IMR-90 (cell line): Measurements from ENCODE around the gene PDLIM5. TPM values are rescaled to one million over a fixed set of nuclear protein-coding genes. Genes with fewer than 3 reads are reported as not detected.

Experiments used
- ATAC-seq: fragments of 200-7000 bp; cut with Tn5 transposase; 2 replicates; pipeline ENCODE4 v1.9.1; 2020; ENCODE audit warnings: low read depth, mild to moderate bottlenecking, moderate library complexity
- BruUV-seq: library from RNA; stranded (reverse); fragments of 400-500 nt; replicated peaks from 2 replicates; lab custom pipeline; 2021; lab: Mats Ljungman, UMichigan
- CTCF ChIA-PET: fragments of 300-600 bp; formaldehyde crosslinking; extraction: SDS; loops from one replicate; lab custom pipeline; 2021; ENCODE audit warnings: antibody characterized with exemption; lab: Yijun Ruan, JAX
- POLR2A ChIA-PET: fragments of 300-600 bp; sonication (Branson Sonifier 250); formaldehyde crosslinking; loops from one replicate; lab custom pipeline; 2022; ENCODE audit warnings: antibody characterized with exemption; ENCODE audit not compliant: unreplicated experiment; lab: Charles Lee
- DNase-seq: peaks from one replicate; pipeline ENCODE4 v3.0.0; 2013
- H2AFZ ChIP-seq: replicated peaks from 2 replicates; pipeline ENCODE3; 2013; ENCODE audit warnings: low read length, mild to moderate bottlenecking; ENCODE audit not compliant: poor library complexity
- H2AK5ac ChIP-seq: 2 replicates; pipeline ENCODE4 v1.6.1; 2013; ENCODE audit warnings: low read depth, low read length, inconsistent platforms
- H2AK9ac ChIP-seq: replicated peaks from 2 replicates; pipeline ENCODE3; 2013; ENCODE audit warnings: mild to moderate bottlenecking, low read depth, low read length, moderate library complexity; ENCODE audit not compliant: poor library complexity
- H2BK120ac ChIP-seq: 2 replicates; pipeline ENCODE4 v1.6.1; 2013; ENCODE audit warnings: low read depth, low read length, inconsistent platforms
- H2BK15ac ChIP-seq: 3 replicates; pipeline ENCODE4 v1.6.1; 2013; ENCODE audit warnings: low read depth, low read length, inconsistent platforms
- H2BK20ac ChIP-seq: 2 replicates; pipeline ENCODE4 v1.6.1; 2013; ENCODE audit warnings: low read depth, mild to moderate bottlenecking, inconsistent platforms, low read length, moderate library complexity
- H2BK5ac ChIP-seq: 2 replicates; pipeline ENCODE4 v1.6.1; 2013; ENCODE audit warnings: mild to moderate bottlenecking, low read depth, low read length, inconsistent platforms; ENCODE audit not compliant: poor library complexity, severe bottlenecking
- H3K14ac ChIP-seq: replicated peaks from 2 replicates; pipeline ENCODE4 v1.6.1; 2013; ENCODE audit warnings: low read depth, low read length, inconsistent platforms
- H3K18ac ChIP-seq: 2 replicates; pipeline ENCODE4 v1.6.1; 2013; ENCODE audit warnings: low read depth, low read length, control low read depth
- H3K23ac ChIP-seq: 2 replicates; pipeline ENCODE4 v1.6.1; 2013; ENCODE audit warnings: low read depth, low read length, inconsistent platforms
- H3K27ac ChIP-seq: 2 replicates; pipeline ENCODE4 v1.5.1; 2013; ENCODE audit warnings: mild to moderate bottlenecking, control low read depth, low read length; ENCODE audit not compliant: insufficient read depth
- H3K27me3 ChIP-seq: 2 replicates; pipeline ENCODE4 v1.6.1; 2013; ENCODE audit warnings: low read length; ENCODE audit not compliant: control insufficient read depth, insufficient read depth
- H3K36me3 ChIP-seq: 2 replicates; pipeline ENCODE4 v1.6.1; 2013; ENCODE audit warnings: low read length, mixed read lengths; ENCODE audit not compliant: control insufficient read depth, insufficient read depth
- H3K4ac ChIP-seq: 2 replicates; pipeline ENCODE4 v1.6.1; 2013; ENCODE audit warnings: low read depth, low read length, inconsistent platforms
- H3K4me1 ChIP-seq: 2 replicates; pipeline ENCODE4 v1.6.1; 2013; ENCODE audit warnings: low read length, mixed read lengths; ENCODE audit not compliant: control insufficient read depth, insufficient read depth
- H3K4me2 ChIP-seq: 2 replicates; pipeline ENCODE4 v1.6.1; 2013; ENCODE audit warnings: low read depth, mild to moderate bottlenecking, control low read depth, low read length, moderate library complexity
- H3K4me3 ChIP-seq: 2 replicates; pipeline ENCODE4 v1.5.1; 2013; ENCODE audit warnings: low read depth, mild to moderate bottlenecking, control low read depth, low read length, moderate library complexity; ENCODE audit not compliant: insufficient read depth
- H3K56ac ChIP-seq: 2 replicates; pipeline ENCODE4 v1.6.1; 2013; ENCODE audit warnings: low read length, inconsistent platforms; ENCODE audit not compliant: insufficient read depth; ENCODE audit errors: extremely low read depth
- H3K79me1 ChIP-seq, 2 experiments: 2 replicates each; pipeline ENCODE4 v1.6.1; 2013; ENCODE audit warnings: low read length in 2 of 2, inconsistent platforms in 1 of 2, low read depth in 1 of 2
- H3K9ac ChIP-seq: 2 replicates; pipeline ENCODE4 v1.6.1; 2013; ENCODE audit warnings: low read depth, low read length, control low read depth
- H3K9me1 ChIP-seq: 2 replicates; pipeline ENCODE4 v1.6.1; 2013; ENCODE audit warnings: low read length, inconsistent platforms; ENCODE audit not compliant: insufficient read depth
- H3K9me3 ChIP-seq: 2 replicates; pipeline ENCODE4 v1.6.1; 2013; ENCODE audit warnings: low read length; ENCODE audit not compliant: control insufficient read depth, insufficient read depth
- H4K20me1 ChIP-seq: 2 replicates; pipeline ENCODE4 v1.6.1; 2013; ENCODE audit warnings: low read length, inconsistent platforms; ENCODE audit not compliant: insufficient read depth
- H4K5ac ChIP-seq: 2 replicates; pipeline ENCODE4 v1.6.1; 2013; ENCODE audit warnings: mild to moderate bottlenecking, low read depth, low read length, control low read depth
- H4K8ac ChIP-seq, 2 experiments: 2 replicates each; pipeline ENCODE4 v1.6.1; 2013; ENCODE audit warnings: low read depth in 2 of 2, low read length in 2 of 2, control low read depth in 1 of 2, inconsistent platforms in 1 of 2
- H4K91ac ChIP-seq: 2 replicates; pipeline ENCODE4 v1.6.1; 2013; ENCODE audit warnings: low read depth, low read length, inconsistent platforms; ENCODE audit not compliant: insufficient read depth
- BHLHE40 ChIP-seq: fragments of 150-350 bp; IDR thresholded peaks from 2 replicates; pipeline ENCODE4 v1.6.1; 2016; ENCODE audit warnings: mild to moderate bottlenecking, low read depth, low read length
- CEBPB ChIP-seq: IDR thresholded peaks from 2 replicates; pipeline ENCODE4 v1.6.1; 2012; ENCODE audit warnings: low read depth, low read length, improper control_type of control experiment
- CHD1 ChIP-seq: IDR thresholded peaks from 2 replicates; pipeline ENCODE4 v1.6.1; 2012; ENCODE audit warnings: low read depth, low read length, improper control_type of control experiment
- CTCF ChIP-seq: conservative IDR thresholded peaks from 2 replicates; pipeline ENCODE4 v1.5.1; 2012; ENCODE audit warnings: mild to moderate bottlenecking, low read depth, low read length, improper control_type of control experiment
- FOS ChIP-seq: fragments of 150-350 bp; IDR thresholded peaks from 2 replicates; pipeline ENCODE4 v1.6.1; 2016; ENCODE audit warnings: low read depth, low read length
- MAFK ChIP-seq: IDR thresholded peaks from 2 replicates; pipeline ENCODE4 v1.6.1; 2012; ENCODE audit warnings: low read depth, low read length, improper control_type of control experiment
- MAZ ChIP-seq: IDR thresholded peaks from 2 replicates; pipeline ENCODE4 v1.6.1; 2012; ENCODE audit warnings: low read depth, mild to moderate bottlenecking, low read length, improper control_type of control experiment, moderate library complexity, borderline replicate concordance
- MXI1 ChIP-seq: IDR thresholded peaks from 2 replicates; pipeline ENCODE4 v1.6.1; 2012; ENCODE audit warnings: low read depth, mild to moderate bottlenecking, low read length, moderate library complexity, borderline replicate concordance
- NFE2L2 ChIP-seq: fragments of 150-350 bp; IDR thresholded peaks from 2 replicates; pipeline ENCODE4 v1.6.1; 2016; ENCODE audit warnings: low read depth, mild to moderate bottlenecking, low read length
- POLR2A ChIP-seq: IDR thresholded peaks from 2 replicates; pipeline ENCODE4 v1.6.1; 2012; ENCODE audit warnings: mild to moderate bottlenecking, low read depth, low read length
- RAD21 ChIP-seq: IDR thresholded peaks from 2 replicates; pipeline ENCODE4 v1.6.1; 2012; ENCODE audit warnings: low read length, improper control_type of control experiment
- RCOR1 ChIP-seq: IDR thresholded peaks from 2 replicates; pipeline ENCODE4 v1.6.1; 2012; ENCODE audit warnings: mild to moderate bottlenecking, low read length, improper control_type of control experiment; ENCODE audit not compliant: insufficient replicate concordance
- RFX5 ChIP-seq: IDR thresholded peaks from 2 replicates; pipeline ENCODE4 v1.8.0; 2012; ENCODE audit warnings: low read depth, mild to moderate bottlenecking, low read length, moderate library complexity
- SMC3 ChIP-seq: fragments of 150-350 bp; IDR thresholded peaks from 2 replicates; pipeline ENCODE4 v1.6.1; 2016; ENCODE audit warnings: low read depth, mild to moderate bottlenecking, antibody characterized with exemption, low read length, moderate library complexity
- USF2 ChIP-seq: fragments of 150-350 bp; IDR thresholded peaks from 2 replicates; pipeline ENCODE4 v1.6.1; 2017; ENCODE audit warnings: mild to moderate bottlenecking, antibody characterized with exemption, low read length, low read depth
- dilution Hi-C: fragments of 300-500 bp; cut with HindIII; formaldehyde crosslinking; loops from one replicate; pipeline ENCODE4 v1.14.3; 2018; ENCODE audit warnings: low sequenced_read_pairs; ENCODE audit not compliant: unreplicated experiment
- in situ Hi-C: fragments of 300-500 bp; cut with MboI; formaldehyde crosslinking; loops from 3 replicates; pipeline ENCODE4 v1.14.3; 2019; ENCODE audit warnings: low sequenced_read_pairs, inconsistent platforms, mixed read lengths
- intact Hi-C: fragments of 100-400 bp; cut with micrococcal nuclease; formaldehyde crosslinking; loops from 2 replicates; pipeline ENCODE4 v1.10.0; 2022
- polyA plus RNA-seq, 3 experiments: library from polyadenylated mRNA; depleted of rRNA; stranded (reverse); fragments of >200 nt; gene quantifications; 2 replicates each; pipeline ENCODE4 v1.2.3, GENCODE V29; 2012; ENCODE audit warnings: low replicate concordance in 1 of 3
- total RNA-seq: library from RNA; depleted of rRNA; stranded (reverse); fragments of >200 nt; gene quantifications from 2 replicates; pipeline ENCODE4 v1.2.3, GENCODE V29; 2012
- TF ChIP-seq, protein P1 (sequence below): fragments of 150-350 bp; IDR thresholded peaks from 2 replicates; pipeline ENCODE4 v1.6.1; 2016; ENCODE audit warnings: low read depth, mild to moderate bottlenecking, low read length, moderate library complexity, borderline replicate concordance

Gene PDLIM5
- total and polyA plus RNA-seq, 2 of the 4 experiments (the other 2 are of a cell fraction) = 96.5 to 188 TPM

- no peak overlapping the region for H2BK15ac ChIP-seq
- H3K56ac ChIP-seq = no peak overlapping the region
- no peak overlapping the region for H3K14ac ChIP-seq
- H2BK5ac ChIP-seq = no peak overlapping the region
- no peak overlapping the region for H2AK5ac ChIP-seq
- dilution Hi-C loops (no loop called here), in situ Hi-C loops (no loop called here), intact Hi-C loops (no loop called here)
- no peak for TF ChIP-seq FOS
- no peak for TF ChIP-seq CHD1
- TF ChIP-seq POLR2A = no peak
- no peak for TF ChIP-seq MXI1
- no peak for TF ChIP-seq BHLHE40
- no peak for TF ChIP-seq RCOR1
- TF ChIP-seq USF2 = no peak
- no peak for TF ChIP-seq MAZ
- TF ChIP-seq MAFK = no peak
- TF ChIP-seq NFE2L2 = no peak
- TF ChIP-seq RAD21 = no peak
- no peak for TF ChIP-seq SMC3
- TF ChIP-seq CTCF = no peak
- no peak for TF ChIP-seq CEBPB
- TF ChIP-seq, protein P1, sequence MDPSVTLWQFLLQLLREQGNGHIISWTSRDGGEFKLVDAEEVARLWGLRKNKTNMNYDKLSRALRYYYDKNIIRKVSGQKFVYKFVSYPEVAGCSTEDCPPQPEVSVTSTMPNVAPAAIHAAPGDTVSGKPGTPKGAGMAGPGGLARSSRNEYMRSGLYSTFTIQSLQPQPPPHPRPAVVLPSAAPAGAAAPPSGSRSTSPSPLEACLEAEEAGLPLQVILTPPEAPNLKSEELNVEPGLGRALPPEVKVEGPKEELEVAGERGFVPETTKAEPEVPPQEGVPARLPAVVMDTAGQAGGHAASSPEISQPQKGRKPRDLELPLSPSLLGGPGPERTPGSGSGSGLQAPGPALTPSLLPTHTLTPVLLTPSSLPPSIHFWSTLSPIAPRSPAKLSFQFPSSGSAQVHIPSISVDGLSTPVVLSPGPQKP = no peak
- TF ChIP-seq RFX5 = no peak
- H3K36me3 ChIP-seq = no peaks in the 10 kb centered on the region
- H3K79me1 ChIP-seq = no peaks in the 10 kb centered on the region
- ATAC-seq (no peak), DNase-seq (no peak)
- no peak overlapping the region for H2AFZ ChIP-seq
- no peak overlapping the region for H3K9ac ChIP-seq
- H3K4me2 ChIP-seq = no peak overlapping the region
- H3K23ac ChIP-seq = no peak overlapping the region
- BruUV-seq = no TSS peak
- H3K4ac ChIP-seq = no peak overlapping the region
- no peak overlapping the region for H3K4me3 ChIP-seq
- no peak overlapping the region for H4K91ac ChIP-seq
- POLR2A ChIA-PET = no interaction called here
- no peak overlapping the region for H3K18ac ChIP-seq
- H4K8ac ChIP-seq = no peak overlapping the region
- no peaks in the 10 kb centered on the region for H3K9me1 ChIP-seq
- no peaks in the 10 kb centered on the region for H3K4me1 ChIP-seq
- no peaks in the 10 kb centered on the region for H4K20me1 ChIP-seq
- H4K5ac ChIP-seq = no peak overlapping the region
- no peak overlapping the region for H2BK120ac ChIP-seq
- H2BK20ac ChIP-seq = no peak overlapping the region
- H3K9me3 ChIP-seq = no peaks in the 10 kb centered on the region
- H3K27me3 ChIP-seq = no peaks in the 10 kb centered on the region
- H3K27ac ChIP-seq = no peak overlapping the region
- CTCF ChIA-PET = no interaction called here
- H2AK9ac ChIP-seq = no peak overlapping the region
Measured at GRCh38 chr4:94698187-94698586, 246.4 kb downstream of the PDLIM5 start.
